Astrocyte (in vitro differentiated cells and primary cell): Measurements from ENCODE around the gene CEND1. TPM values are rescaled to one million over a fixed set of nuclear protein-coding genes. Genes with fewer than 3 reads are reported as not detected.
"Not testable (repeated sequence)": the region's sequence is repeated elsewhere in the genome, so short reads cannot be mapped to it uniquely, and the experiment has no call there.

Source experiments
- DNase-seq: peaks from one replicate; pipeline ENCODE4 v3.0.0-alpha.2; 2010; ENCODE audit warnings: low read depth
- FAIRE-seq: peaks from 2 replicates; lab custom pipeline; 2011; peaks lifted over from hg19 to GRCh38; lab: Jason Lieb, UNC
- H2AFZ ChIP-seq: 2 replicates; pipeline ENCODE4 v1.6.0; 2012; ENCODE audit warnings: low read depth, low read length, inconsistent platforms
- H3K27ac ChIP-seq: 2 replicates; pipeline ENCODE4 v1.5.1; 2011; ENCODE audit warnings: low read depth, low read length, inconsistent platforms
- H3K27me3 ChIP-seq: 2 replicates; pipeline ENCODE4 v1.6.0; 2011; ENCODE audit warnings: low read length, inconsistent platforms; ENCODE audit not compliant: insufficient read depth
- H3K36me3 ChIP-seq: 2 replicates; pipeline ENCODE4 v1.5.1; 2011; ENCODE audit warnings: low read length, inconsistent platforms; ENCODE audit not compliant: insufficient read depth
- H3K4me1 ChIP-seq: 2 replicates; pipeline ENCODE4 v1.5.1; 2011; ENCODE audit warnings: low read length, inconsistent platforms; ENCODE audit not compliant: insufficient read depth
- H3K4me2 ChIP-seq: 2 replicates; pipeline ENCODE4 v1.6.0; 2012; ENCODE audit warnings: low read length, inconsistent platforms
- H3K4me3 ChIP-seq: 2 replicates; pipeline ENCODE4 v1.5.1; 2011; ENCODE audit warnings: low read depth, mild to moderate bottlenecking, low read length, inconsistent platforms; ENCODE audit not compliant: insufficient read depth
- H3K79me2 ChIP-seq: 2 replicates; pipeline ENCODE4 v1.6.0; 2012; ENCODE audit warnings: mild to moderate bottlenecking, low read length, inconsistent platforms; ENCODE audit not compliant: insufficient read depth
- H3K9ac ChIP-seq: 2 replicates; pipeline ENCODE4 v1.6.0; 2012; ENCODE audit warnings: mild to moderate bottlenecking, low read length, inconsistent platforms
- H3K9me3 ChIP-seq: 2 replicates; pipeline ENCODE4 v1.5.1; 2012; ENCODE audit warnings: low read depth, mild to moderate bottlenecking, low read length, inconsistent platforms; ENCODE audit not compliant: insufficient read depth
- H4K20me1 ChIP-seq: 2 replicates; pipeline ENCODE4 v1.6.0; 2012; ENCODE audit warnings: low read length, inconsistent platforms; ENCODE audit not compliant: insufficient read depth
- H3K27ac Mint-ChIP-seq: one replicate; pipeline ENCODE4 v1.8.0; 2021; ENCODE audit warnings: mild to moderate bottlenecking, mixed read lengths; ENCODE audit not compliant: unreplicated experiment
- H3K27me3 Mint-ChIP-seq: one replicate; pipeline ENCODE4 v1.8.0; 2021; ENCODE audit warnings: low read depth, mixed read lengths; ENCODE audit not compliant: unreplicated experiment
- H3K36me3 Mint-ChIP-seq: one replicate; pipeline ENCODE4 v1.8.0; 2021; ENCODE audit warnings: low read depth, mixed read lengths; ENCODE audit not compliant: unreplicated experiment
- H3K4me1 Mint-ChIP-seq: one replicate; pipeline ENCODE4 v1.8.0; 2021; ENCODE audit warnings: low read depth, mixed read lengths; ENCODE audit not compliant: unreplicated experiment
- H3K4me3 Mint-ChIP-seq: one replicate; pipeline ENCODE4 v1.8.0; 2021; ENCODE audit warnings: mild to moderate bottlenecking, moderate library complexity, mixed read lengths; ENCODE audit not compliant: unreplicated experiment
- H3K9me3 Mint-ChIP-seq: one replicate; pipeline ENCODE4 v1.8.0; 2021; ENCODE audit warnings: mild to moderate bottlenecking, mixed read lengths; ENCODE audit not compliant: unreplicated experiment
- EZH2 ChIP-seq: IDR thresholded peaks from 2 replicates; pipeline ENCODE4 v1.6.1; 2012; ENCODE audit warnings: mild to moderate bottlenecking, low read length, inconsistent platforms; ENCODE audit not compliant: insufficient read depth
- total RNA-seq: library from RNA; stranded (reverse); gene quantifications from 2 replicates; pipeline ENCODE4 v1.2.1, GENCODE V29; 2021
- TF ChIP-seq, protein P1 (sequence below): IDR thresholded peaks from 2 replicates; pipeline ENCODE4 v1.5.1; 2011; ENCODE audit warnings: low read depth, mild to moderate bottlenecking, inconsistent platforms, low read length, moderate library complexity; ENCODE audit not compliant: insufficient read depth

CEND1 gene
- total RNA-seq, 1 donor from 2014 or later: 0.59 TPM

DNA sequence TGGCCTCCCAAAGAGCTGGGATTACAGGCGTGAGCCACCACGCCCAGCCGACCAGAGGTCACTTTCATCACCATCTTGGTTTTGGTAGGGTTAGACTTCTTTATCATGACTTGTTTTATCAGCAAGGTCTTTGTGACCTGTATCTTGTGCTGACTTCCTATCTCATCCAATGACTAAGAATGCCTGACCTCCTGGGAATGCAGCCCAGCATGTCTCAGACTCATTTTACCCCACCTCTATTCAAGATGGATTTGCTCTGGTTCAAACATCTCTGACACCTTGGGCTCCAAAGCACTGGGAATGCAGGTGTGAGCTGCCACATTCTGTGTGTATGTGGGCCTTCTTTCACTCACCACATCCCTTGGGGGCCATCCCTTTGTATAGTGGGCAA is 47.7 kb downstream of the CEND1 start:
- no peak overlapping the region for H3K4me3 Mint-ChIP-seq
- H3K9me3 Mint-ChIP-seq: no peaks in the 10 kb centered on the region
- Histone ChIP-seq H3K4me3 (no peak overlapping the region), H3K9ac (no peak overlapping the region), H4K20me1 (no peaks in the 10 kb centered on the region), H3K79me2 (no peaks in the 10 kb centered on the region), H3K36me3 (no peaks in the 10 kb centered on the region), H3K27me3 (peaks cover 5% of the 10 kb centered on the region), H3K4me2 (no peak overlapping the region), H2AFZ (no peak overlapping the region), H3K27ac (no peak overlapping the region), H3K4me1 (peaks cover 3% of the 10 kb centered on the region), H3K9me3 (no peaks in the 10 kb centered on the region)
- DNase-seq: no peak
- H3K4me1 Mint-ChIP-seq: peaks cover 9% of the 10 kb centered on the region
- H3K27ac Mint-ChIP-seq: no peak overlapping the region
- no peak for TF ChIP-seq EZH2
- TF ChIP-seq, protein P1, sequence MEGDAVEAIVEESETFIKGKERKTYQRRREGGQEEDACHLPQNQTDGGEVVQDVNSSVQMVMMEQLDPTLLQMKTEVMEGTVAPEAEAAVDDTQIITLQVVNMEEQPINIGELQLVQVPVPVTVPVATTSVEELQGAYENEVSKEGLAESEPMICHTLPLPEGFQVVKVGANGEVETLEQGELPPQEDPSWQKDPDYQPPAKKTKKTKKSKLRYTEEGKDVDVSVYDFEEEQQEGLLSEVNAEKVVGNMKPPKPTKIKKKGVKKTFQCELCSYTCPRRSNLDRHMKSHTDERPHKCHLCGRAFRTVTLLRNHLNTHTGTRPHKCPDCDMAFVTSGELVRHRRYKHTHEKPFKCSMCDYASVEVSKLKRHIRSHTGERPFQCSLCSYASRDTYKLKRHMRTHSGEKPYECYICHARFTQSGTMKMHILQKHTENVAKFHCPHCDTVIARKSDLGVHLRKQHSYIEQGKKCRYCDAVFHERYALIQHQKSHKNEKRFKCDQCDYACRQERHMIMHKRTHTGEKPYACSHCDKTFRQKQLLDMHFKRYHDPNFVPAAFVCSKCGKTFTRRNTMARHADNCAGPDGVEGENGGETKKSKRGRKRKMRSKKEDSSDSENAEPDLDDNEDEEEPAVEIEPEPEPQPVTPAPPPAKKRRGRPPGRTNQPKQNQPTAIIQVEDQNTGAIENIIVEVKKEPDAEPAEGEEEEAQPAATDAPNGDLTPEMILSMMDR: no peak
- no peak for FAIRE-seq
- peaks cover 12% of the 10 kb centered on the region for H3K27me3 Mint-ChIP-seq
- H3K36me3 Mint-ChIP-seq: no peaks in the 10 kb centered on the region

DNA sequence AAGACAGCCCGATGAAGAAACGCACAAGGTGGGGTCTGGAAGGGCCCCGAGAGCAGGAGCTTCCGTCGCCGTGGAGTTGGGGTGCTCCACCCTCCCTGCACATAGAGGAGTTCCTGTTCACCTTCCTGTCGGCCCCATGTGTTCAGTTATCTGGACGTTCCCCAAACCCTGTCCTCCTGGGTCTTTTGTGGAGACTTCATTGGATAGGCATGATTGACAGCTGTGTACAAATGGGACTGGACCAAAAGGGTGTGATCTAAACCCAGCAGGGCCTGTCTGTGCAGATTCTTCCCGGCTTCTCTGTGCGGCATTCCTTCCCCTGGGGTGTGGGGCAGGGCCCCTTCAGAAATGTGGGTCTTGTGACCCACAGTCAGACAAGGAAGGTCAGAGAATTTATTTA is 52.0 kb downstream of the CEND1 start:
- H3K36me3 Mint-ChIP-seq, H3K27ac ChIP-seq, H3K9me3 ChIP-seq, H3K4me3 ChIP-seq, H3K27me3 ChIP-seq, H4K20me1 ChIP-seq, H3K79me2 ChIP-seq, H3K4me1 ChIP-seq, H3K27ac Mint-ChIP-seq, H3K36me3 ChIP-seq, DNase-seq, H3K9me3 Mint-ChIP-seq, H3K9ac ChIP-seq, H3K4me2 ChIP-seq, H2AFZ ChIP-seq, FAIRE-seq, H3K4me1 Mint-ChIP-seq: not testable (repeated sequence)
- Mint-ChIP-seq H3K27me3 (peaks cover 24% of the 10 kb centered on the region), H3K4me3 (peak overlapping the region; percentile 27)

DNA sequence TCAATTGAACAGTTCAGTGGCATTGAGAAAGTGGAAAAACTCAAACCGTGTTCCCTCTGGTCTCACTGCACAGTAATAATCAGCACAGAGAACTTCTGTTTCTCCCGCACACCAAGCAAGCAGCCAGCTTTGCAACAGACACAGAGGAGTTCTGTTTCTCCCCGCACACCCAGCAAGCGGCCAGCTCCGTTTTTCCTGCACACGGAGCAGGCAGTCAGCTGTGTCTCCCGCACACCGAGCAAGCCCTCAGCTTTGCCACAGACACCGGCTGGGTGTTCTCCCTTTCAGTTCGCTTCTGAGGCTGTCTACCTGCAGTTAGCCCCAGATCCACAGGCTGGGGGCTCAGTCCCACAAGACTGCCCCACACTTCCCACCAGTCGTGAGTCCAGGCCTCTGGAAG is 52.5 kb downstream of the CEND1 start:
- Histone ChIP-seq H3K27ac (no peak overlapping the region), H2AFZ (no peak overlapping the region), H3K9ac (no peak overlapping the region), H3K4me3 (no peak overlapping the region), H4K20me1 (no peaks in the 10 kb centered on the region), H3K9me3 (no peaks in the 10 kb centered on the region), H3K27me3 (peaks cover 7% of the 10 kb centered on the region), H3K4me2 (no peak overlapping the region), H3K36me3 (no peaks in the 10 kb centered on the region), H3K4me1 (no peaks in the 10 kb centered on the region), H3K79me2 (no peaks in the 10 kb centered on the region)
- H3K36me3 Mint-ChIP-seq: peaks cover 3% of the 10 kb centered on the region
- no peaks in the 10 kb centered on the region for H3K9me3 Mint-ChIP-seq
- peaks cover 26% of the 10 kb centered on the region for H3K27me3 Mint-ChIP-seq
- DNase-seq (no peak), FAIRE-seq (no peak)
- TF ChIP-seq EZH2: no peak
- TF ChIP-seq, protein P1: no peak
- H3K4me3 Mint-ChIP-seq: no peak overlapping the region
- no peak overlapping the region for H3K27ac Mint-ChIP-seq
- peaks cover 7% of the 10 kb centered on the region for H3K4me1 Mint-ChIP-seq

Other genes with a start within 250 kb of the CEND1 start
- gene LMNTD2, start 229.4 kb downstream of the CEND1 start, total RNA-seq: 2.5 and 2.8 TPM in 2 replicates
- gene RASSF7, start 229.1 kb downstream of the CEND1 start, total RNA-seq: 31.1 and 32.3 TPM in 2 replicates
- gene PHRF1, start 213.6 kb downstream of the CEND1 start, total RNA-seq: 38.0 and 38.3 TPM in 2 replicates
- 75.4 and 80.6 TPM in 2 replicates for gene IRF7, start 174.1 kb downstream of the CEND1 start, total RNA-seq
- gene CDHR5, start 165.1 kb downstream of the CEND1 start, total RNA-seq: 0.12 TPM in 1 of 2 replicates, not detected in the other
- gene SCT, start 162.9 kb downstream of the CEND1 start, total RNA-seq: 2.0 and 4.0 TPM in 2 replicates
- 9.9 and 12.0 TPM in 2 replicates for gene DRD4, start 152.8 kb downstream of the CEND1 start, total RNA-seq
- 44.1 and 48.9 TPM in 2 replicates for gene DEAF1, start 94.9 kb downstream of the CEND1 start, total RNA-seq
- 16.1 and 18.4 TPM in 2 replicates for gene TMEM80, start 94.3 kb downstream of the CEND1 start, total RNA-seq
- gene EPS8L2, start 83.9 kb downstream of the CEND1 start, total RNA-seq: 103 and 129 TPM in 2 replicates
- gene TALDO1, start 42.6 kb downstream of the CEND1 start, total RNA-seq: 150 and 155 TPM in 2 replicates
- 51.9 and 60.0 TPM in 2 replicates for gene GATD1, start 12.6 kb downstream of the CEND1 start, total RNA-seq
- 20.5 and 21.4 TPM in 2 replicates for gene SLC25A22, start 8.2 kb upstream of the CEND1 start, total RNA-seq
- 22.2 and 26.8 TPM in 2 replicates for gene PIDD1, start 15.1 kb upstream of the CEND1 start, total RNA-seq
- gene RPLP2, start 19.9 kb upstream of the CEND1 start, total RNA-seq: 1,592 and 1,666 TPM in 2 replicates
- 46.8 and 50.8 TPM in 2 replicates for gene PNPLA2, start 28.8 kb upstream of the CEND1 start, total RNA-seq
- gene CRACR2B, start 37.8 kb upstream of the CEND1 start, total RNA-seq: 2.6 TPM in 2 replicates
- 414 and 421 TPM in 2 replicates for gene CD151, start 42.9 kb upstream of the CEND1 start, total RNA-seq
- gene POLR2L, start 52.4 kb upstream of the CEND1 start, total RNA-seq: 194 and 212 TPM in 2 replicates
- gene TSPAN4, start 52.8 kb upstream of the CEND1 start, total RNA-seq: 69.5 and 75.5 TPM in 2 replicates
- gene CHID1, start 120.7 kb upstream of the CEND1 start, total RNA-seq: 72.6 and 74.6 TPM in 2 replicates
- gene AP2A2, start 135.8 kb upstream of the CEND1 start, total RNA-seq: 105 and 110 TPM in 2 replicates
- gene MUC6, start 246.6 kb upstream of the CEND1 start, total RNA-seq: not detected in 2 replicates